Trophoblast cell (in vitro differentiated cells and primary cell): ENCODE data around the gene FRAS1.

Experiments used
- DNase-seq, 2 donors: peaks; one replicate each; pipeline ENCODE4 v3.0.0-alpha.2; 2016
- H2AFZ ChIP-seq: 2 replicates; pipeline ENCODE4 v1.6.1; 2013; ENCODE audit warnings: low read length, moderate library complexity, mild to moderate bottlenecking; ENCODE audit not compliant: insufficient read depth, poor library complexity
- H2AK5ac ChIP-seq: 2 replicates; pipeline ENCODE4 v1.6.1; 2013; ENCODE audit warnings: mild to moderate bottlenecking, low read length
- H2BK120ac ChIP-seq: 2 replicates; pipeline ENCODE4 v1.6.1; 2013; ENCODE audit warnings: low read length, mild to moderate bottlenecking, moderate library complexity; ENCODE audit not compliant: insufficient read depth, poor library complexity
- H2BK12ac ChIP-seq: 2 replicates; pipeline ENCODE4 v1.6.1; 2013; ENCODE audit warnings: mild to moderate bottlenecking, low read length, moderate library complexity
- H2BK5ac ChIP-seq: 2 replicates; pipeline ENCODE4 v1.6.1; 2013; ENCODE audit warnings: low read length, low read depth, moderate library complexity, mild to moderate bottlenecking; ENCODE audit not compliant: poor library complexity
- H3K14ac ChIP-seq: 2 replicates; pipeline ENCODE4 v1.6.1; 2013; ENCODE audit warnings: mild to moderate bottlenecking, low read length
- H3K18ac ChIP-seq: 2 replicates; pipeline ENCODE4 v1.6.1; 2013; ENCODE audit warnings: mild to moderate bottlenecking, low read length
- H3K23ac ChIP-seq: 2 replicates; pipeline ENCODE4 v1.6.1; 2013; ENCODE audit warnings: low read length
- H3K27ac ChIP-seq: 2 replicates; pipeline ENCODE4 v1.5.1; 2013; ENCODE audit warnings: low read depth, mild to moderate bottlenecking, inconsistent platforms, low read length, moderate library complexity
- H3K27me3 ChIP-seq: 2 replicates; pipeline ENCODE4 v1.6.1; 2013; ENCODE audit warnings: inconsistent platforms, mild to moderate bottlenecking, low read length, moderate library complexity; ENCODE audit not compliant: insufficient read depth
- H3K36me3 ChIP-seq, 2 experiments: 1 replicate in 1 of 2; 2 replicates in 1 of 2; pipeline ENCODE4 v1.6.1; 2013; ENCODE audit warnings: low read length in 2 of 2, mild to moderate bottlenecking in 2 of 2, moderate library complexity in 1 of 2; ENCODE audit not compliant: insufficient read depth in 2 of 2, control insufficient read depth in 1 of 2
- H3K4ac ChIP-seq: 2 replicates; pipeline ENCODE4 v1.6.1; 2013; ENCODE audit warnings: low read depth, mild to moderate bottlenecking, low read length, moderate library complexity
- H3K4me1 ChIP-seq, 2 experiments: 1 replicate in 1 of 2; 2 replicates in 1 of 2; pipeline ENCODE4 v1.6.1; 2013; ENCODE audit warnings: low read length in 2 of 2, mild to moderate bottlenecking in 2 of 2, moderate library complexity in 1 of 2; ENCODE audit not compliant: insufficient read depth in 2 of 2, control insufficient read depth in 1 of 2
- H3K4me2 ChIP-seq: 2 replicates; pipeline ENCODE4 v1.6.1; 2013; ENCODE audit warnings: inconsistent platforms, mild to moderate bottlenecking, low read length, moderate library complexity
- H3K4me3 ChIP-seq: 2 replicates; pipeline ENCODE4 v1.5.1; 2013; ENCODE audit warnings: mild to moderate bottlenecking, low read depth, low read length, inconsistent platforms
- H3K79me1 ChIP-seq: one replicate; pipeline ENCODE4 v1.6.1; 2013; ENCODE audit warnings: low read length
- H3K79me2 ChIP-seq: 2 replicates; pipeline ENCODE4 v1.6.1; 2013; ENCODE audit warnings: low read length, mild to moderate bottlenecking; ENCODE audit not compliant: control insufficient read depth, insufficient read depth, poor library complexity
- H3K9ac ChIP-seq: 2 replicates; pipeline ENCODE4 v1.6.1; 2013; ENCODE audit warnings: mild to moderate bottlenecking, low read length
- H3K9me3 ChIP-seq: 2 replicates; pipeline ENCODE4 v1.6.1; 2013; ENCODE audit warnings: low read depth, mild to moderate bottlenecking, control low read depth, inconsistent platforms, low read length; ENCODE audit not compliant: insufficient read depth
- H4K12ac ChIP-seq: 2 replicates; pipeline ENCODE4 v1.6.1; 2013; ENCODE audit warnings: low read depth, mild to moderate bottlenecking, low read length, moderate library complexity
- H4K8ac ChIP-seq: 2 replicates; pipeline ENCODE4 v1.6.1; 2013; ENCODE audit warnings: low read depth, mild to moderate bottlenecking, low read length, moderate library complexity
- H4K91ac ChIP-seq: one replicate; pipeline ENCODE4 v1.6.1; 2013; ENCODE audit warnings: low read depth, mild to moderate bottlenecking, low read length, moderate library complexity
- WGBS: extraction: QIAGEN DNeasy Blood & Tissue Kit; methylation state at CpG from one replicate; pipeline ENCODE4 v1.1.7; 2013; ENCODE audit warnings: missing lambda C conversion rate; ENCODE audit not compliant: insufficient read length, insufficient coverage; ENCODE audit errors: extremely low coverage; 5-methylcytosine and 5-hydroxymethylcytosine counted together

Gene FRAS1

GRCh38 chr4:78562687-78563086, 505.6 kb downstream of the FRAS1 start:
- H2BK5ac ChIP-seq, result no peak overlapping the region
- no CpG with 5 or more reads among the region's 4 CpGs for WGBS

GRCh38 chr4:78565971-78566372, 508.8 kb downstream of the FRAS1 start:
- Histone ChIP-seq H4K12ac (no peak overlapping the region), H3K9me3 (no peaks in the 10 kb centered on the region), H2AFZ (no peak overlapping the region), H3K36me3 (peaks cover 2% of the 10 kb centered on the region in 2 experiments), H3K14ac (no peak overlapping the region), H3K4me2 (no peak overlapping the region), H3K18ac (no peak overlapping the region), H3K27me3 (no peaks in the 10 kb centered on the region), H3K27ac (peak overlapping the region; percentile 86), H3K79me1 (peaks cover 31% of the 10 kb centered on the region), H3K4me1 (peaks cover 27 to 38% of the 10 kb centered on the region in 2 experiments), H3K4me3 (no peak overlapping the region), H2BK12ac (peak overlapping the region; percentile 8), H3K4ac (no peak overlapping the region), H2BK120ac (no peak overlapping the region), H2BK5ac (no peak overlapping the region), H4K91ac (no peak overlapping the region), H4K8ac (no peak overlapping the region), H3K23ac (no peak overlapping the region), H3K79me2 (peaks cover 7% of the 10 kb centered on the region), H2AK5ac (no peak overlapping the region), H3K9ac (no peak overlapping the region)
- DNase-seq, result peak; percentile 4 to 57
- WGBS, result no CpG with 5 or more reads among the region's 2 CpGs

More at GRCh38 chr4:78562687-78563086, 505.6 kb downstream of the FRAS1 start:
- Histone ChIP-seq H3K27me3 (no peaks in the 10 kb centered on the region), H3K9me3 (no peaks in the 10 kb centered on the region), H3K4ac (no peak overlapping the region), H2BK120ac (peak overlapping the region; percentile 4), H3K4me1 (peaks cover 28 to 35% of the 10 kb centered on the region in 2 experiments), H4K12ac (no peak overlapping the region), H3K4me3 (no peak overlapping the region), H3K27ac (peak overlapping the region; percentile 76), H2AK5ac (no peak overlapping the region), H3K9ac (no peak overlapping the region), H3K79me2 (peaks cover 7% of the 10 kb centered on the region), H3K4me2 (no peak overlapping the region), H3K14ac (no peak overlapping the region), H3K18ac (no peak overlapping the region), H3K79me1 (peaks cover 33% of the 10 kb centered on the region), H4K91ac (no peak overlapping the region), H2BK12ac (no peak overlapping the region), H2AFZ (no peak overlapping the region), H4K8ac (no peak overlapping the region), H3K23ac (no peak overlapping the region), H3K36me3 (peaks cover 0 to 4% of the 10 kb centered on the region in 2 experiments)
- DNase-seq, result no peak

- Histone ChIP-seq H3K23ac (no peak overlapping the region), H2AK5ac (peak overlapping the region; percentile 99), H4K12ac (peak overlapping the region; percentile 64), H2BK12ac (peak overlapping the region; percentile 97), H3K79me2 (peaks cover 4% of the 10 kb centered on the region), H3K14ac (peak overlapping the region; percentile 83), H4K8ac (peak overlapping the region; percentile 84), H3K4me3 (no peak overlapping the region), H3K4ac (peak overlapping the region; percentile 58), H3K36me3 (peaks cover 4% of the 10 kb centered on the region in 2 experiments), H2BK120ac (peak overlapping the region; percentile 91), H3K4me2 (no peak overlapping the region), H3K18ac (peak overlapping the region; percentile 72), H2AFZ (no peak overlapping the region), H3K27ac (peak overlapping the region; percentile 41), H2BK5ac (peak overlapping the region; percentile 78), H3K9ac (no peak overlapping the region), H4K91ac (peak overlapping the region; percentile 81), H3K79me1 (peaks cover 27% of the 10 kb centered on the region), H3K27me3 (no peaks in the 10 kb centered on the region), H3K4me1 (peaks cover 23 to 35% of the 10 kb centered on the region in 2 experiments), H3K9me3 (no peaks in the 10 kb centered on the region)
- no CpG with 5 or more reads among the region's 8 CpGs for WGBS
- no peak for DNase-seq
These were observed 509.8 kb downstream of the FRAS1 start for GRCh38 chr4:78566834-78567499.

GRCh38 chr4:78567500-78568060, 510.5 kb downstream of the FRAS1 start:
- H3K79me1 ChIP-seq, result peaks cover 27% of the 10 kb centered on the region
- H4K8ac ChIP-seq, result no peak overlapping the region
- H3K4me1 ChIP-seq, result peaks cover 23 to 35% of the 10 kb centered on the region in 2 experiments
- H2BK5ac ChIP-seq, result no peak overlapping the region
- no peak overlapping the region for H3K4me3 ChIP-seq
- no CpG with 5 or more reads among the region's 2 CpGs for WGBS
- H2BK120ac ChIP-seq, result no peak overlapping the region
- H3K14ac ChIP-seq, result no peak overlapping the region
- H3K18ac ChIP-seq, result no peak overlapping the region
- peaks cover 4% of the 10 kb centered on the region in 2 experiments for H3K36me3 ChIP-seq
- H3K4ac ChIP-seq, result no peak overlapping the region
- H3K23ac ChIP-seq, result no peak overlapping the region
- no peak overlapping the region for H3K4me2 ChIP-seq
- peaks cover 4% of the 10 kb centered on the region for H3K79me2 ChIP-seq
- H4K91ac ChIP-seq, result no peak overlapping the region
- H3K27me3 ChIP-seq, result no peaks in the 10 kb centered on the region
- DNase-seq, result peak; percentile 19 to 72
- no peaks in the 10 kb centered on the region for H3K9me3 ChIP-seq
- H4K12ac ChIP-seq, result no peak overlapping the region
- H3K27ac ChIP-seq, result peak overlapping the region; percentile 41
- H2BK12ac ChIP-seq, result no peak overlapping the region
- no peak overlapping the region for H2AK5ac ChIP-seq
- H2AFZ ChIP-seq, result no peak overlapping the region
- H3K9ac ChIP-seq, result no peak overlapping the region
